GM21786 (cell line): ENCODE results near the gene FANCD2.
"Not testable (repeated sequence)": the region's sequence is repeated elsewhere in the genome, so short reads cannot be mapped to it uniquely, and the experiment has no call there.

Experiments
- ATAC-seq: cut with Tn5 transposase; IDR thresholded peaks from one replicate; pipeline ENCODE4 v1.9.1; 2021; ENCODE audit not compliant: unreplicated experiment

FANCD2 gene

DNA sequence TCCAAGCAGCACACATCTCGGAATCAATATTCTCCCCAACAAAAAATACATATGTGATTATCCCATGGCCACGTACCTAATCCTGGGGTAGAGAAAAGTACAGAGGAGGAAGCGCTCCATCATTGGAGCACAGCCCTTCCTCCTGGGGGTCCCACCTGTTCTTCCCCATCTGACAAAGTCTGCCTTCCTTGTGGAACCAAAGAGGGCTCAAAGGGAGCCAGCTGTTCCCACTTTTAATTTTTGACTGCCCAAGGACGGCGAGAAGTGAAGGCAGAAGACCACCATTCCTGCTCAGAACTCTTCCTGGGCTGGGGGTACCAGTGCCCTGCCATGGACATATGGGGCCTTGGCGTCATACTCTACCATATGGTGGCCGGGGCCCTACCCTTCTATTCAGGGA is 14.1 kb upstream of the FANCD2 start:
- ATAC-seq: no peak

DNA sequence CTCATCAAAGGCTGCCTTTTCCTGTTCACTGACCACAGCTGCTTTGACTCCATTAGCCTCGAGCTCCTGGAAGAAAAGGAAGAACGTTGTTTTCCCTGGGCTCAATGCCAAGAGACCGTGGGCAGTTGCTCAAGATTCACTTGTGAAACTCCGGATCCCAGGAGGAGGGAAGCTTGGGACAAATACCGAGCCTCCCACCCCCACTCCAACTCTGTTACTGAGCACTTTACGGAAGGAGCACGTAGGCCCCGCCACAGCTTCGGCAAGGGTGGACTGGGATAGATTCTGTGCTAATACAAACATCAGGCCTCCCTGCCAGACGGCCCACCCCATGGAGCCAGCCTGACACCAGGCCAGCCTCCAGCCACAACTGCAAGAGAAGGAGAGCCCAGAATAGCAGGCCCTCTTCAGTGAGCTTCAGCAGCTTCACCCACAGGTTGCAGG is 10.8 kb upstream of the FANCD2 start:
- no peak for ATAC-seq

DNA sequence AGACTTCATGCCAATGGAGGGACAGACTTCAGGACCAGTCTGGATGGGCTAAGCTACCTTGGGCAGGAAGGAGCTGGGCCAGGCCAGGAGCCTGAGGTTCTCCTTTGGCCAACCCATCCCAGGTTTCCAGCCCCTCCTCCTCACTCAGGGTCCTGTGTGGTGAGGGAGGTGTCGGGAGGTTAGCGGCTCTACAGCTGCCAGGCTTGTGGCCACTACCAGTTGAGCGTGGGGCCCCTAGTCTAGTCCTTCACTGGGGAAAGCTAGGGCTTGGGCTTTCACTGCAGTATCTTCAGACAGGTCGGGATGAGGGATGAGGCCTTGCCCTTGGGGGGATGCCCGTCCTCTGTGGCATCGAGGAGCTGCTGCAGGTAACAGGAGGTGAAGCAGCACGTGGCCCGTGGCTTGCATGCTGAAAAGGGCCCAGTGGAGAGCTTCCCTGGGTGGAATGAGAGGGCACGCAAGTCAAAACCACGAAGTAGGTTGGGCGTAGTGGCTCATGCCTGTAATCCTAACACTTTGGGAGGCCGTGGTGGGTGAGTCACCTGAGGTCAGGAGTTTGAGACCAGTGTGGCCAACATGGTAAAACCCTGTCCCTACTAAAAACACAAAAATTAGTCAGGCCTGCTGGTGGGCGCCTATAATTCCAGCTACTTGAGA is 8.5 kb upstream of the FANCD2 start:
- ATAC-seq: no peak

DNA sequence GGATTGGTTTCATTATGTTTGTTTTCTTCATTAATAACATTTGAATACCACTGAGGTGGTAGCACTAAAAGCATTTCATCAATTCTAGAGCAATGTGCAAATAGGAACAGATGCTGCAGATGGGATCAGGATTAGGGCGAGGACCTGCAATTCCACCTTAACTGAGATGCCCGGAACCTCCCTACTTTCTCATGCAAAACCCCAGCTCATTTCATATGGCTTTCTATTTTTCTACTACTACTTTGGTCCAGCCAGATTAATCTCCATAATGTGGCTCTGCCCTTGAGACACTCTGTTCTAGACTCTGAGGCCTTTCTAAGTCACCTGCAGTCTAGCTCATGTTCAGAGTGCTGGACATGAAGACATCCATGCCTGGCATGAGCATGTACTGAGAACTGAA is 7.4 kb upstream of the FANCD2 start:
- not testable (repeated sequence) for ATAC-seq

DNA sequence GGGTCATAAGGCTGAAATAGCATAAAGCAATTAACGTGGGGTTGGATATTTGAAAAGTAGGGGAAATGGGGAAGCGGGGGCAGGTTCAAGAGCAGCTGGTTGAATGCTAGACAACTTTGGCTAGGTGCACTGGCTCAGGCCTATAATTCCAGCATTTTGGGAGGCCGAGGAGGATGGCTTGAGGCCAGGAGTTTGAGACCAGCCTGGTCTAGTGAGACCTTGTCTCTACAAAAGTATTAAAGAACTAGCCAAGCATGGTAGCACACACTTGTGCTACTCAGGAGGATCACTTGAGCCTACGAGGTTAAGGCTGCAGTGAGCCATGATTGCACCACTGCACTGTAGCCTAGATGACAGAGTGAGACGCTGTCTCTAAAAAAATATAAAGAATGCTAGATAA is 6.9 kb upstream of the FANCD2 start:
- ATAC-seq: no peak

DNA sequence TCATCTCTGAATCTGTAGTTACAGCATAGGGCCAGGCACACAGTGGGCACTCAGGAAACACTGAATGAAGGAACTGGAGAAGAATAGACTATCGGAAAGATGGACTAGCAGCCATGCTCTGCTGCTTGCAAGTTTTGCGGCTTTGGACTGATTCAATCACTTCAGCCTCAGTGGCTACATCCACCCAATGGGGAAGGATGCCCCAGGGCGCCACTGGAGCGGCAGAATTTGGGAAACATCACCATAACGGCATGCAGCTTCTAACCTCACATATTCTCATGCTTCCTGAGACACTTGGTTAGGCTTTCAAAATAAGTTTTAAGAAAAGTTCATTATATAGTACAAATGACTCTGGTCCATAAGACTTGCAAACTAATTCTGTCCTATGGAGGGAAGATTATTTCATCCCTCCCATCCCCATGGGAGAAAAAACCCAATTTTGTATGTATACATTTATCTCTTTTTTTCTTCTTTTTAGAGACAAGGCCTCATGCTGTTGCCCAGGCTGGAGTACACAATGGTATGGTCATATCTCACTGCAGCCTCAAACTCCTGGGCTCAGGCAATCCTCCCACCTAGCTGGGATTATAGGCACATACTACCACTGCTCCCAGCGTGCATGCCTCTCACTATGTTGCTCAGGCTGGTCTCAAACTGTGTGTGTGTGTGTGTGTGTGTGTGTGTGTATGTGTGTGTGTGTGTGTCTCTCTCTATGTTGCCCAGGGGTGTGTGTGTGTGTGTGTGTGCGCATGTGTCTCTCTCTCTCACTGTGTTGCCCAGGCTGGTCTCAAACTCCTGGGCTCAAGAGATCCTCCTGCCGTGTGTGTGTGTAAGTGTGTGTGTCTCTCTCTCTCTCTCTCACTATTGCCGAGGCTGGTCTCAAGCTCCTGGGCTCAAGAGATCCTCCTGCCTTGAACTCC is 4.1 kb upstream of the FANCD2 start:
- no peak for ATAC-seq

DNA sequence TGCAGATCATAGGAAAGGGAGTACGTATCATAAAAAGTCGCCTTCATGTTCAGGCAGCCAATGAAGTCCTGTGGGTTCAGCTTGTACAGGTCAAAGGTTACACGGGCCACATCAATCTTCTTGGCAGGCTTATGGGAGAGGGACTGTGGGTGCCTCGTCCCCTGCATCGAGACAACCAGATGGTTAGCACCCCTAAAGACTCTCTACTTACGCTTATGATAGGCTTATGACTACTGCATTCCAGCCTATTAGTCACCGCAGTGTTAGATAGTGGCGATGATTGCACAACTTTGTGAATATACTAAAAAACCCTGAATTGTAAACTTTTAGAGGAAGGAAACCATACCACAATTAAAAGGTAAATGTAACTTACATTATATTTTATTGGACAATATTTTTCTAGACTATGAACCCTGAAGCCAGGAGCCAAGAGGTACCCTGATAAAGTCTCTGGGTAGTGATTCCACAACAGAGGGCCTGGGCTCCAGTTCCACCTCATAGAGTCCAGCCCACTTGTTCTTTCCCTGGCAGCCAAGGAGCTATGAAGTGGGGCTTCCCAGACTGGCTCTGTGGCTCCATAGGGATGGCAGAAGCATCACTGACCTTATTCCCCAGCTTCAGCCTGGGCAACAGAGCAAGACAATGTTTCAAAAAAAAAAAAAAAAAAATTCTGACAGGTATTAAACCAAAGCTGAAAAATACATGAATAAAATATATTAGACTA is 2.5 kb upstream of the FANCD2 start:
- no peak for ATAC-seq

DNA sequence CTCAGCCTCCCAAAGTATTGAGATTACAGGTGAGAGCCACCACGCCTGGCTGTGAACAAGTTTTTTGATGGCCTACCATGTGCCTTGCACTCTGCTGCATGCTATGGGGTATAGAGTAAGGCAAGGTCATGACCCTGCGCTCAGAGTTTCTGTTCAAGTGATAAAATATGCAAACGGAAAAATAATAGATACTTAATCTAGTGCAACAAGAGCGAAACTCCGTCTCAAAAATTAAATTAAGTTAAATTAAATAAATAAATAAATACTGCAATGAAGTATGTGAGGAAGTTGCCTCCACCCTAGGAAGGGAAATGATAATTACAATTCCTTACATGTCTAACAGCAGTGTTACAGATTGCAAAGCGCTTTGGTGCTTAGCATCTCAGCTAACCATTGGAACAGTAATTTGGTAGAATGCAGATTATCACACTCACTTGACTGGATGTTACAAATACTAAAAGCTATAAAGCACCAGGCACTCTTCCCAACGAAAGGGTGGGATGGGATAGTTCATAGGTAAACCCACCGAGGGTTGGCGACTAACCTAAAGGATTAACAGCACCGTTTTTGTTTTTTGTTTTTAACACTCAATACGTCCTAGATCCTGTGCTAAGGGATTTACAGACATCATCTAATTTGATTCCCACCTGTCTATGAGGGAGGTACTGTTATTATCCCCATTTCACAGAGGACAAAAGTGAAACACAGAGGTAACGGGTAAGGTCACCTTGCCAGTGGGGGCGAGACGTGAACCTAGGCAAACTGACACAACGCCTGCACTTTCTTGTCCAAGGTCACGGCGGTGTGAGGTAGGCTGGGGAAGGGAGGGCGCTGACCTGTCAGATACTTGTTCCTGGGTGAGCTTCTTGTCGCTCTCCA is 793 bp upstream of the FANCD2 start:
- no peak for ATAC-seq

DNA sequence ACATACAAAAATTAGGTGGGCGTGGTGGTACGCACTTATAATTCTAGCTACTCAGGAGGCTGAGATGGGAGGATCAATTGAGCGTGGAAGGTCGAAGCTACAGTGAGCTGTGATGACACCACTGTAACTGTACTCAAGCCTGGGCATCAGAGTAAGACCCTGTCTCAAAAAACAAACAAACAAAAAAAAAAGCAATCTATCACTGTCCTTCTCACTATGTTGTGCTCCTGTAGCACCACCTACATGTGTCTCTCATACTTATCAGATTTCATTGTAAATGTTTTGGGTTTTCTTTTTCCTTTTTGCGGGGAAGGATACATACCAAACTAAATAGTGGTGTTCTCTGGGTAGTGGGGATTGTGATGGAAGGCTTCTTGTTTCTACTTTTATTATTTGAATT is 14.8 kb downstream of the FANCD2 start:
- no peak for ATAC-seq

DNA sequence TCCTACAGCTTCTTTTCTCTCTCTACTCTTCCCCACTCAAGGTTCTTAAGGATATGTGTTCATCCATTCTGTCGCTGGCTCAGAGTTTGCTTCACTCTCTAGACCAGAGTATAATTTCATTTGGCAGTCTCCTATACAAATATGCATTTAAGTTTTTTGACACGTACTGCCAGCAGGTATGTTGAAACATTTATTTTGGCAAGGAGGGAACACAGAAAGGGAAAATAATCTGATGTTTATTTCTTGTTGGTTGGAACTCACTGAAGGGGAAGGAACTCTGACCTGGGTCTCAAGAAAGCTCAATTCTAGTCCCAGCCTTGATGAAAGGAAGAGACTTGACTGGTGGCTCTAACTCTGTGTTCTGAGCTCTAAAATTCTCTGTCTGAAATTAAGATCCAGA is 21.6 kb downstream of the FANCD2 start:
- ATAC-seq: no peak

DNA sequence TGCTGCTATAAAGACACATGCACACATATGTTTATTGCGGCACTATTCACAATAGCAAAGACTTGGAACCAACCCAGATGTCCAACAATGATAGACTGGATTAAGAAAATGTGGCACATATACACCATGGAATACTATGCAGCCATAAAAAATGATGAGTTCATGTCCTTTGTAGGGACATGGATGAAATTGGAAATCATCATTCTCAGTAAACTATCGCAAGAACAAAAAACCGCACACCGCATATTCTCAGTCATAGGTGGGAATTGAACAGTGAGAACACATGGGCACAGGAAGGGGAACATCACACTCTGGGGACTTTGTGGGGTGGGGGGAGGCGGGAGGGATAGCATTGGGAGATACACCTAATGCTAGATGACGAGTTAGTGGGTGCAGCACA is 26.8 kb downstream of the FANCD2 start:
- not testable (repeated sequence) for ATAC-seq

DNA sequence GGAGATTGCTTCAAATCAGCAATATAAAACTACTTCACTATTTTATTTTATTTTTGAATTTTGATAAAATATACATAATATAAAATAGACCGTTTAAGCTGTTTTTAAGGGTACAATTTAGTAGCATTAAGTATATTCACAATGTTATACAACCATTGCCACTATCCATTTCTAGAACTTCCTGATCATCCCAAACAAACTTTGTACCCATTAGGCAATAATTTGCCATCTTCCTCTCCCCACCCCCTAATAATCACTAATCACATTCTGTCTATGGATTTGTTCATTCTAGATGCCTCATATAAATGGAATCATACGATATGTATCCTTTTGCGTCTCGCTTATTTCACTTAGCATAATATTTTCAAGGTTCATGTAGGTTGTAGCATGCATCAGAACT is 28.9 kb downstream of the FANCD2 start:
- no peak for ATAC-seq

DNA sequence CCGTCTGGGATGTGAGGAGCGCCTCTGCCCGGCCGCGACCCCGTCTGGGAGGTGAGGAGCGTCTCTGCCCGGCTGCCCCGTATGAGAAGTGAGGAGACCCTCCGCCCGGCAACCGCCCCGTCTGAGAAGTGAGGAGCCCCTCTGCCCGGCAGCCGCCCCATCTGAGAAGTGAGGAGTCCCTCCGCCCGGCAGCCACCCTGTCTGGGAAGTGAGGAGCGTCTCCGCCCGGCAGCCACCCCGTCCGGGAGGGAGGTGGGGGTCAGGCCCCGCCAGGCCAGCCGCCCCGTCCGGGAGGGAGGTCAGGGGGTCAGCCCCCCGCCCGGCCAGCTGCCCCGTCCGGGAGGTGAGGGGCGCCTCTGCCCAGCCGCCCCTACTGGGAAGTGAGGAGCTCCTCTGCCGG is 43.8 kb downstream of the FANCD2 start:
- not testable (repeated sequence) for ATAC-seq

DNA sequence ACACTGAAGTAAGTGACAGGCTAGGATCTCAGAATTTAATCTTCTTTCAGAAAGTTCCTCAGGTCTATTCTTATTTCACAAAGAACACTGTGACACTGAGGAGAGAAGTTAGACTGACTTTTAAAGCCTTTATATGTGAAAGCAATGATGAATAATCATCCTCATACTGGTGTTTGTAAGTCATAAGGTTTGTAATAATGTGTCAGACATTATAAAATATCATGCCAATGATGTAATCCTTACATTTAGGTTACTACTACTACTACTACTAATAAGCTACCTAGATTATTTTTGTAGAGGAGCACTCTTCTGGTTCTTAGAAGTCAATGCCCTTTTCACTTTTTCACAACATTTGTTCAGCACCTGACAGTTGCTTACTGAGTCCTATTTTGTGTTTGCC is 48.4 kb downstream of the FANCD2 start:
- no peak for ATAC-seq

DNA sequence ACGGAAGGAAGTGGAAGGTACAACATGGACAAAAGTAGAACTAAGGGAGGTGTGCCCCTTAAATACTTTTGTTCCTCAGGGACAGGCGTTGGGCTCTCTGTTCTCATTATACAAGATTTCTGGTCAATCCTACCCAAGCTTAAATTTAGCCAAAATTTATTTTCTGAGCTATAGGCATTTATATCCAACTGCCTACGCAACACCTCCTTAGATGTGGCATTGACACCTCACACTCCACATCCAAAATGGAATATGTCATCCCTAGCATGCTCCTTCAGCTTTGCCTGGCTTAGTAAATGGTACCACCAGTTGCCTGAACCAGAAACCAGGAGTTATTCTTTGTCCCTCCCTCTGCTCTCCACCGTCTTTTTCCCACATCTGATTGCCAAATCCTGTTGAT is 55.6 kb downstream of the FANCD2 start:
- no peak for ATAC-seq

DNA sequence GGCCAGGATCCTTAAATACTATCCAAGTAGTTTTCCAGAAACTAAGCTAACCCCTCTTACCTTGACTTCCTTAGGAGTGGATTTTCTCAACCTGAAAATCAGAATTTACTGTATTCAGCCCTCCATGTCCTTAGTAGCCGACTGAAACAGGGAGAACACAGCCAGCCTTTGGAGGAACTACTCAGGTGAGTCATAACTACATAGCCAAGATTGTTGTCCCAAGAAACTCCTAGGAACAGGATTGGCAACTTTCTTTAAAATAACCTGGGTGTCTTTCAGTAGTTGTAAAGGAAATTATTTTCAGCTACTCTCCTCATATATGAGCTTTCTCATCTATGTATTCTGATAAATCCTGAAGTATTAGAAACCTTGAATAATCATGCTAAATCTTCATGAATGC is 59.5 kb downstream of the FANCD2 start:
- ATAC-seq: no peak

DNA sequence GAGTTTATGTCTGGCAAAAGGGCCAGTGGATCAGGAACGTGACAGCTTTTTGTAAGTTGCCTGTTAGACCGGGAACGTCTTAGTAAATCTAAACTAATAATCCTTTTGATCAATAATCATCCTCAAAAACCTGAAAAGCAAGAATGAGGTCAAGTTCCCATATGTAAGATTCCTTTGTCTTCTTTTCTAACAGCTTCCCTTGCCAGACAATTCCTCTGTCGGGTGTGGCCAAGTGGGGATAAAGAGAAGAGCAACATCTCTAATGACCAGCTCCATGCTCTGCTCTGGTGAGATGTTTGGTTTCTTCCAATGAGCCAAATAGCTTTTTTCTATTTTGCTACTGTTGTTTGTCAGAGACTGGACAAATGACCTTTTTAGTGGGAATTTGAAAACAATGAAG is 62.0 kb downstream of the FANCD2 start:
- ATAC-seq: no peak

DNA sequence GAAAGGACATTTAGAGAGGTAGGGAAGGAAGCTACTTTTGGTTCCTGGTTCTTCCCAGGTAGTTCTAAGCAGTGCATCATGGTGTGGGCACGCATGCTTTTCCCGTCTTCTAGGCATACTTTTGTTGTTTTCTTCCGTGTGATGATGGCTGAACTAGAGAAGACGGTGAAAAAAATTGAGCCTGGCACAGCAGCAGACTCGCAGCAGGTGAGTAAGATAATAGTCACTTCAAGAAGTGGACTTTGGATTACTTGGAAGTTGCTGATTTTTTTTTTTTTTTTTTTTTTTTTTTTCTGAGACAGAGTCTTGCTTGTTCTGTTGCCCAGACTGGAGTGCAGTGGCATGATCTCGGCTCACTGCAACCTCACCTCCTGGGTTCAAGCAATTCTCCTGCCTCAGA is 63.9 kb downstream of the FANCD2 start:
- ATAC-seq: no peak

DNA sequence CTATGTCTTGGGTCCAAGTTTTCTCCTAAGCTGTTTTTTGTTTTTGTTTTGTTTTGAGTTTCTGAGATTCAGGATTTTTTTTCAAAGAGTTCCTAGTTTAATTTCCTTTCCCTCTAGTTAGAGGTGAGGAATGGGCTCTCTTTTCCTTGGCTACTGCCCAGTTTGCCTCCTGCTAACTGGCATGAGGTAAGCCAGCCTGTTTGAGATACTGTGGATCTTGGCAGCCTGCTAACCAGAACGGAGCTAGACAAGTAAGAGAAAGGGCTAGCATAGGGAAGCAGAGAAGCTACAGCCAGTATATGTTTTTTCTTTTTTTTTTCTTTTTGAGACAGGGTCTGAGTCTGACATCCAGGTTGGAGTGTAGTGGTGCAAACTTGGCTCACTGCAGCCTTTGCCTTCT is 64.5 kb downstream of the FANCD2 start:
- ATAC-seq: not testable (repeated sequence)

DNA sequence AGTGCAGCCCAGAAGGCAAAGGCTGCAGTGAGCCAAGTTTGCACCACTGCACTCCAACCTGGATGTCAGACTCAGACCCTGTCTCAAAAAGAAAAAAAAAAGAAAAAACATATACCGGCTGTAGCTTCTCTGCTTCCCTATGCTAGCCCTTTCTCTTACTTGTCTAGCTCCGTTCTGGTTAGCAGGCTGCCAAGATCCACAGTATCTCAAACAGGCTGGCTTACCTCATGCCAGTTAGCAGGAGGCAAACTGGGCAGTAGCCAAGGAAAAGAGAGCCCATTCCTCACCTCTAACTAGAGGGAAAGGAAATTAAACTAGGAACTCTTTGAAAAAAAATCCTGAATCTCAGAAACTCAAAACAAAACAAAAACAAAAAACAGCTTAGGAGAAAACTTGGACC is 65.2 kb downstream of the FANCD2 start:
- ATAC-seq: not testable (repeated sequence)

DNA sequence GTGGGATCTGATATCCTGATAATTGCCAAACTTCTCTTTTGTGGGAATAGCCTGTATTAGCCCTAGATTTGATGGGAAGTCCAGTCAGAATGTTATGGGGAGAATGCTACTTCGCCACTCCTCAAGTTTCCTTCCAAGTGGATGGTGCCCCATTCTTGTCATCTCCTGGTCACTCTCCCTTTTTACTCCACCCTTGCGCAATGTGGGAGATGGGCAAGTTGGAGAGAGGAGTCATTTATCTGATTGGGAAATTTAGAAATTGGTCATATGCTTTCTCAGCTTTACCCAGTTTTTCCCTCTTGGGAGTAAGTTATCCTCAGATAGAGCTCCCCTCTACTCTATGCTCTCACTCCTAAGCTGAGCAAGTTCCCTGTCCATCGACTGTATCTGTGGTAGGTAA is 67.4 kb downstream of the FANCD2 start:
- no peak for ATAC-seq
